OCI-LY3 (cell line): ENCODE results near the gene ATF3.

ENCODE experiments used
- CTCF ChIP-seq: fragments of 200-600, 300-600 bp; sonication (generic); IDR thresholded peaks from 2 replicates; pipeline ENCODE4 v1.5.1; 2014; ENCODE audit warnings: antibody characterized with exemption, low read length, low read depth
- EZH2phosphoT487 ChIP-seq: fragments of 200-600 bp; shearing (Covaris generic); IDR thresholded peaks from 2 replicates; pipeline ENCODE4 v1.6.1; 2018; ENCODE audit warnings: antibody characterized with exemption, mixed run types, low read depth

DNA sequence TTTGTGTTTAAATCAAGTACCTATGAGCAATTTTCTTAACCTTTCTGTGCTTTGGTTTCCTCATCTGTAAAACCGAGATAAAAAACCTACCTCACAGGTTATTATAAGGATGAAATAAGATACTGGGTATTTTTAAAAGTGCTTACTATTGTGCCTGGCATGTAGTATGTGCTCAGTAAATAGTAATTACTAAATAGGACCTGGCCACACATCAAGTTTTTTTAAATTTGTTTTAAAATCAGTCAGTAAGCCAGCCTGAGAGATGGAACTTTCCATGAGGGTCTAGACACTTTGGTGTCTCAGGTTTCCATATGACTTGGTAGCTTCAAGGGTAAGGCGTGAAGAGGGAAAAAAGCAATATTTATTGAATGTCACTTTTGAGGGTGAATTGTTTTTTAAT is 7.0 kb upstream of the ATF3 start:
- TF ChIP-seq CTCF (no peak), EZH2phosphoT487 (no peak)
